H1 (cell line): ENCODE data around the gene EIF4E2. TPM values are rescaled to one million over a fixed set of nuclear protein-coding genes. Genes with fewer than 3 reads are reported as not detected.

Experiments
- CTCF ChIA-PET: fragments of 300-600 bp; sonication (Branson Sonifier 250); formaldehyde crosslinking; loops from one replicate; lab custom pipeline; 2021; ENCODE audit not compliant: partially characterized antibody; lab: Charles Lee
- POLR2A ChIA-PET: fragments of 300-600 bp; sonication (Branson Sonifier 250); formaldehyde crosslinking; loops from one replicate; lab custom pipeline; 2021; ENCODE audit warnings: inconsistent platforms; ENCODE audit not compliant: partially characterized antibody; lab: Charles Lee
- DNase-seq, 2 experiments: peaks; one replicate each; pipeline versions ENCODE4 v3.0.0 to v3.0.0-alpha.2; 2010 to 2022; ENCODE audit warnings: low spot score in 2 of 2, low read depth in 1 of 2, mixed read lengths in 1 of 2
- FAIRE-seq: peaks from 2 replicates; lab custom pipeline; 2011; peaks lifted over from hg19 to GRCh38; lab: Jason Lieb, UNC
- H2AFZ ChIP-seq: 2 replicates; pipeline ENCODE4 v1.8.1; 2012; ENCODE audit warnings: low read length, inconsistent platforms
- H2AK5ac ChIP-seq: 2 replicates; pipeline ENCODE4 v1.6.1; 2013; ENCODE audit warnings: low read depth, low read length
- H2BK120ac ChIP-seq: replicated peaks from 2 replicates; pipeline ENCODE3; 2013; ENCODE audit warnings: low read depth, low read length, inconsistent platforms
- H2BK12ac ChIP-seq: 2 replicates; pipeline ENCODE4 v1.6.1; 2013; ENCODE audit warnings: low read depth, low read length
- H2BK15ac ChIP-seq: 2 replicates; pipeline ENCODE4 v1.6.1; 2013; ENCODE audit warnings: low read length
- H2BK20ac ChIP-seq: 2 replicates; pipeline ENCODE4 v1.6.1; 2013; ENCODE audit warnings: low read length
- H2BK5ac ChIP-seq: 2 replicates; pipeline ENCODE4 v1.6.1; 2013; ENCODE audit warnings: low read depth, low read length
- H3K14ac ChIP-seq: 2 replicates; pipeline ENCODE4 v1.6.1; 2013; ENCODE audit warnings: inconsistent platforms; ENCODE audit not compliant: insufficient read length
- H3K18ac ChIP-seq: 2 replicates; pipeline ENCODE4 v1.6.1; 2013; ENCODE audit warnings: low read length; ENCODE audit errors: extremely low read depth
- H3K23ac ChIP-seq: 2 replicates; pipeline ENCODE4 v1.6.1; 2013; ENCODE audit warnings: inconsistent platforms; ENCODE audit not compliant: insufficient read length
- H3K23me2 ChIP-seq: 2 replicates; pipeline ENCODE4 v1.6.1; 2013; ENCODE audit warnings: low read depth, low read length
- H3K27ac ChIP-seq: 2 replicates; pipeline ENCODE4 v1.6.1; 2011; ENCODE audit warnings: low read depth, low read length, inconsistent platforms
- H3K27me3 ChIP-seq, 4 experiments: replicated peaks in 1 of 4; 1 replicate in 1 of 4; 2 replicates in 3 of 4; pipeline versions ENCODE4 v1.6.1 to v1.8.1; 2011 to 2013; ENCODE audit warnings: low read length in 3 of 4, mild to moderate bottlenecking in 3 of 4, inconsistent platforms in 2 of 4, mixed read lengths in 2 of 4, moderate library complexity in 1 of 4; ENCODE audit not compliant: control insufficient read depth in 3 of 4, insufficient read depth in 3 of 4; ENCODE audit errors: extremely low read depth in 1 of 4
- H3K36me3 ChIP-seq, 4 experiments: 2 replicates each; pipeline versions ENCODE4 v1.6.1 to v1.8.1; 2011 to 2013; ENCODE audit warnings: mild to moderate bottlenecking in 4 of 4, low read length in 3 of 4, moderate library complexity in 2 of 4, control low read depth in 1 of 4, inconsistent platforms in 1 of 4; ENCODE audit not compliant: insufficient read depth in 4 of 4, control insufficient read depth in 2 of 4
- H3K4ac ChIP-seq: replicated peaks from 2 replicates; pipeline ENCODE3; 2013; ENCODE audit warnings: low read length, low read depth, mixed read lengths, inconsistent platforms; ENCODE audit not compliant: insufficient read length
- H3K4me1 ChIP-seq, 4 experiments: replicated peaks in 1 of 4; 1 replicate in 1 of 4; 2 replicates in 3 of 4; pipeline versions ENCODE4 v1.6.1 to v1.8.1; 2011 to 2013; ENCODE audit warnings: low read length in 3 of 4, inconsistent platforms in 2 of 4, mixed read lengths in 1 of 4; ENCODE audit not compliant: insufficient read depth in 4 of 4, control insufficient read depth in 3 of 4
- H3K4me2 ChIP-seq, 2 experiments: 2 replicates each; pipeline versions ENCODE4 v1.6.1 to v1.8.1; 2011 to 2013; ENCODE audit warnings: low read depth in 2 of 2, low read length in 2 of 2, control low read depth in 1 of 2, inconsistent platforms in 1 of 2, mild to moderate bottlenecking in 1 of 2; ENCODE audit not compliant: insufficient read depth in 1 of 2
- H3K4me3 ChIP-seq, 4 experiments: fragments of 200-600, 300-600 bp in 1 of 4; sonication (generic), shearing (Covaris generic), sonication (Bioruptor Twin) in 1 of 4; 2 replicates each; pipeline versions ENCODE4 v1.5.1 to v1.8.1; 2011 to 2016; ENCODE audit warnings: low read length in 4 of 4, low read depth in 3 of 4, control low read depth in 2 of 4, inconsistent platforms in 2 of 4, mild to moderate bottlenecking in 2 of 4, mixed read lengths in 1 of 4, moderate library complexity in 1 of 4; ENCODE audit not compliant: insufficient read depth in 2 of 4; ENCODE audit errors: extremely low read depth in 1 of 4
- H3K56ac ChIP-seq: replicated peaks from 2 replicates; pipeline ENCODE3; 2013; ENCODE audit warnings: low read depth, mild to moderate bottlenecking, mixed read lengths, low read length, inconsistent platforms; ENCODE audit not compliant: insufficient read length
- H3K79me1 ChIP-seq: 2 replicates; pipeline ENCODE4 v1.6.1; 2013; ENCODE audit warnings: low read depth, low read length, control low read depth
- H3K79me2 ChIP-seq, 2 experiments: 2 replicates each; pipeline versions ENCODE4 v1.6.1 to v1.8.1; 2012 to 2013; ENCODE audit warnings: low read length in 2 of 2, mild to moderate bottlenecking in 2 of 2, inconsistent platforms in 1 of 2; ENCODE audit not compliant: insufficient read depth in 2 of 2, control insufficient read depth in 1 of 2
- H3K9ac ChIP-seq, 4 experiments: replicated peaks in 1 of 4; 1 replicate in 1 of 4; 2 replicates in 3 of 4; pipeline versions ENCODE4 v1.6.1 to v1.8.1; 2011 to 2013; ENCODE audit warnings: low read depth in 3 of 4, low read length in 3 of 4, control low read depth in 2 of 4, mild to moderate bottlenecking in 2 of 4, moderate library complexity in 2 of 4, inconsistent platforms in 1 of 4; ENCODE audit errors: extremely low read depth in 1 of 4
- H3K9me3 ChIP-seq, 2 experiments: 2 replicates each; pipeline versions ENCODE4 v1.6.1 to v1.8.1; 2012 to 2013; ENCODE audit warnings: mild to moderate bottlenecking in 2 of 2, moderate library complexity in 2 of 2, control low read depth in 1 of 2, inconsistent platforms in 1 of 2, low read depth in 1 of 2, low read length in 1 of 2, mixed read lengths in 1 of 2; ENCODE audit not compliant: insufficient read depth in 2 of 2
- H4K20me1 ChIP-seq, 2 experiments: replicated peaks in 1 of 2; 2 replicates each; pipeline versions ENCODE3 to v1.8.1; 2011 to 2013; ENCODE audit warnings: inconsistent platforms in 2 of 2, low read length in 2 of 2, mild to moderate bottlenecking in 1 of 2; ENCODE audit not compliant: insufficient read depth in 2 of 2, control insufficient read depth in 1 of 2
- H4K5ac ChIP-seq: 2 replicates; pipeline ENCODE4 v1.6.1; 2013; ENCODE audit warnings: low read length, low read depth, mixed read lengths, inconsistent platforms; ENCODE audit not compliant: insufficient read length
- H4K8ac ChIP-seq: 2 replicates; pipeline ENCODE4 v1.8.0; 2013; ENCODE audit warnings: mild to moderate bottlenecking, moderate library complexity, low read length, inconsistent platforms; ENCODE audit not compliant: insufficient read depth; ENCODE audit errors: extremely low read depth
- H4K91ac ChIP-seq: replicated peaks from 2 replicates; pipeline ENCODE3; 2013; ENCODE audit warnings: low read length, mixed read lengths, inconsistent platforms; ENCODE audit not compliant: insufficient read length
- BCL11A ChIP-seq, 2 experiments: IDR thresholded peaks; one replicate each; pipeline ENCODE4 v1.6.1; 2011; ENCODE audit warnings: low read depth in 2 of 2, low read length in 2 of 2, mild to moderate bottlenecking in 2 of 2
- CHD2 ChIP-seq: IDR thresholded peaks from 2 replicates; pipeline ENCODE4 v1.6.1; 2012; ENCODE audit warnings: low read length, improper control_type of control experiment
- HDAC6 ChIP-seq: IDR thresholded peaks from one replicate; pipeline ENCODE4 v1.7.1; 2012; ENCODE audit warnings: low read depth, mild to moderate bottlenecking, inconsistent platforms, low read length, moderate library complexity
- NANOG ChIP-seq: IDR thresholded peaks from 2 replicates; pipeline ENCODE4 v1.6.1; 2011; ENCODE audit warnings: low read length, low read depth, mild to moderate bottlenecking, inconsistent platforms; ENCODE audit not compliant: insufficient read depth, poor library complexity, severe bottlenecking
- SIN3A ChIP-seq, 2 experiments: IDR thresholded peaks in 1 of 2; conservative IDR thresholded peaks in 1 of 2; 2 replicates each; pipeline ENCODE4 v1.6.1; 2011 to 2012; ENCODE audit warnings: low read length in 2 of 2, improper control_type of control experiment in 1 of 2, low read depth in 1 of 2, mild to moderate bottlenecking in 1 of 2
- SIRT6 ChIP-seq: IDR thresholded peaks from one replicate; pipeline ENCODE4 v1.7.1; 2012; ENCODE audit warnings: low read length, inconsistent platforms
- TEAD4 ChIP-seq: IDR thresholded peaks from 2 replicates; pipeline ENCODE4 v1.6.1; 2012; ENCODE audit warnings: low read depth, low read length, inconsistent platforms, mixed read lengths
- YY1 ChIP-seq: IDR thresholded peaks from 2 replicates; pipeline ENCODE4 v1.6.1; 2011; ENCODE audit warnings: low read depth, mild to moderate bottlenecking, low read length
- WGBS, 2 experiments: shearing (Covaris generic) in 1 of 2; methylation state at CpG; one replicate each; pipeline versions ENCODE4 v1.1.6 to v1.1.7; 2013 to 2015; ENCODE audit warnings: low lambda C conversion rate in 2 of 2, mixed read lengths in 2 of 2, inconsistent platforms in 1 of 2, low coverage in 1 of 2, missing lambda C conversion rate in 1 of 2; ENCODE audit not compliant: insufficient replicate concordance in 2 of 2, insufficient coverage in 1 of 2, insufficient read length in 1 of 2; ENCODE audit errors: extremely low coverage in 1 of 2, missing lambda C conversion rate in 1 of 2; 5-methylcytosine and 5-hydroxymethylcytosine counted together
- polyA plus RNA-seq, 7 experiments: library from polyadenylated mRNA; depleted of rRNA in 3 of 7; stranded (reverse) in 5 of 7; unstranded in 2 of 7; fragments of >200 nt in 5 of 7; fragments of 200-250 nt in 2 of 7; gene quantifications; 1 replicate in 5 of 7; 2 replicates in 1 of 7; 4 replicates in 1 of 7; pipeline versions ENCODE4 v1.2.1 to v1.2.3, GENCODE V29; 2011 to 2013; ENCODE audit warnings: missing spikeins in 2 of 7, mixed read lengths in 2 of 7
- total RNA-seq: library from RNA; stranded (reverse); fragmentation: NEBNext Ultra II Directional; extraction: Animal tissue kit (Norgen Biotek cat#: 25700); gene quantifications from 2 replicates; pipeline ENCODE4 v1.2.1, GENCODE V29; 2021
- TF ChIP-seq, protein P1 (sequence below): IDR thresholded peaks from 2 replicates; pipeline ENCODE4 v1.6.1; 2012; ENCODE audit warnings: inconsistent platforms
- TF ChIP-seq, protein P2 (sequence below): IDR thresholded peaks from 2 replicates; pipeline ENCODE4 v1.6.1; 2012; ENCODE audit warnings: low read length, inconsistent platforms
- TF ChIP-seq, protein P3 (sequence below): IDR thresholded peaks from 2 replicates; pipeline ENCODE4 v1.6.1; 2011; ENCODE audit warnings: low read length, improper control_type of control experiment

Gene EIF4E2
- total and polyA plus RNA-seq, 2 of the 8 experiments (the other 6 are each of a cell fraction or from before 2014, with no cell fraction given), result 39.4 to 114 TPM

DNA sequence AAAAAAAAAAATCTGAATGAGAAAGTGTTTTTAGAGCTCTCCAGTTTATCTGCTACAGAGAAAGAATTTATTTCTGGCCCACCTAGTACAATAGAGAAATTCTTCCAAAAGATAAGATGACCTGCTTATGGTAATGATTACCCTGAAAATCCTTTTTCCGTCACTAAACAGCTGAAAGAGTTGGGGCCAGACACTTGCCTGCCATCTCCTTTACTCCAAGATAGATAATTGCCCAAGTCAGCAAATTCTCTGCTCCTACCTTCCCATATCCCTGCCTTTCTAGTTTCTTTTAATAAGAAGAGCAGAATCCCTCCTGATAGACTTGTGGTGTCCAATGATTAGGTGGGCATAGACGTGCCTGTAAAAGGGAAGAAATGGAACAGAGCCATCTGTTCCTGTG lies 28.1 kb downstream of the EIF4E2 start:
- WGBS, 2 experiments, result 86% methylated on average over 2 of the region's 2 CpGs; no CpG with 5 or more reads in 1 of the 2 experiments
- no peak overlapping the region for H4K8ac ChIP-seq
- no peak overlapping the region for H2AK5ac ChIP-seq
- H2AFZ ChIP-seq, result no peak overlapping the region
- H2BK5ac ChIP-seq, result no peak overlapping the region
- no peak overlapping the region for H2BK15ac ChIP-seq
- H3K56ac ChIP-seq, result no peak overlapping the region
- no peak for FAIRE-seq
- H4K5ac ChIP-seq, result no peak overlapping the region
- no peaks in the 10 kb centered on the region for H3K9me3 ChIP-seq
- no peak overlapping the region for H2BK12ac ChIP-seq
- no peak overlapping the region for H3K18ac ChIP-seq
- H2BK120ac ChIP-seq, result no peak overlapping the region
- H3K27ac ChIP-seq, result no peak overlapping the region
- no peak overlapping the region for H3K4me2 ChIP-seq
- H3K4ac ChIP-seq, result no peak overlapping the region
- H3K4me1 ChIP-seq, result no peaks in the 10 kb centered on the region
- no peak overlapping the region for H2BK20ac ChIP-seq
- peaks cover 2 to 33% (median 10%) of the 10 kb centered on the region in 4 experiments; a peak in 7 of 8 replicates for H3K36me3 ChIP-seq
- H3K4me3 ChIP-seq, result no peak overlapping the region
- no peaks in the 10 kb centered on the region for H3K23me2 ChIP-seq
- DNase-seq, result no peak
- no peak overlapping the region for H3K9ac ChIP-seq
- no peaks in the 10 kb centered on the region for H4K20me1 ChIP-seq
- no peak overlapping the region for H3K23ac ChIP-seq
- no peaks in the 10 kb centered on the region for H3K79me1 ChIP-seq
- no peak overlapping the region for H4K91ac ChIP-seq
- ChIA-PET CTCF (interaction anchor here (0.6 to 1.7 kb wide), 2 partner anchors 8 to 33 kb away, joined by 3 to 6 read pairs; no protein-coding TSS in a partner anchor), POLR2A (interaction anchor here (1.5 kb wide), 1 partner anchor 28 kb away, joined by 6 read pairs; the partner anchor contains the start of genes EIF4E2 and TIGD1)
- TF ChIP-seq CHD2 (no peak), HDAC6 (no peak), NANOG (no peak), YY1 (no peak), SIRT6 (no peak), TEAD4 (no peak), SIN3A (conservative IDR thresholded peaks at IDR 0.05 in 1 of 2, IDR thresholded peaks at IDR 0.05 in 1 of 2; ENCODE audit: low read depth in 1 of 2, low read length in 2 of 2) (no peak), BCL11A (IDR thresholded peaks at IDR 0.05; ENCODE audit: low read depth in 2 of 2, low read length in 2 of 2) (no peak)
- TF ChIP-seq, protein P1, sequence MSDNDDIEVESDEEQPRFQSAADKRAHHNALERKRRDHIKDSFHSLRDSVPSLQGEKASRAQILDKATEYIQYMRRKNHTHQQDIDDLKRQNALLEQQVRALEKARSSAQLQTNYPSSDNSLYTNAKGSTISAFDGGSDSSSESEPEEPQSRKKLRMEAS, result no peak
- TF ChIP-seq, protein P2, sequence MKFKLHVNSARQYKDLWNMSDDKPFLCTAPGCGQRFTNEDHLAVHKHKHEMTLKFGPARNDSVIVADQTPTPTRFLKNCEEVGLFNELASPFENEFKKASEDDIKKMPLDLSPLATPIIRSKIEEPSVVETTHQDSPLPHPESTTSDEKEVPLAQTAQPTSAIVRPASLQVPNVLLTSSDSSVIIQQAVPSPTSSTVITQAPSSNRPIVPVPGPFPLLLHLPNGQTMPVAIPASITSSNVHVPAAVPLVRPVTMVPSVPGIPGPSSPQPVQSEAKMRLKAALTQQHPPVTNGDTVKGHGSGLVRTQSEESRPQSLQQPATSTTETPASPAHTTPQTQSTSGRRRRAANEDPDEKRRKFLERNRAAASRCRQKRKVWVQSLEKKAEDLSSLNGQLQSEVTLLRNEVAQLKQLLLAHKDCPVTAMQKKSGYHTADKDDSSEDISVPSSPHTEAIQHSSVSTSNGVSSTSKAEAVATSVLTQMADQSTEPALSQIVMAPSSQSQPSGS, result no peak
- TF ChIP-seq, protein P3, sequence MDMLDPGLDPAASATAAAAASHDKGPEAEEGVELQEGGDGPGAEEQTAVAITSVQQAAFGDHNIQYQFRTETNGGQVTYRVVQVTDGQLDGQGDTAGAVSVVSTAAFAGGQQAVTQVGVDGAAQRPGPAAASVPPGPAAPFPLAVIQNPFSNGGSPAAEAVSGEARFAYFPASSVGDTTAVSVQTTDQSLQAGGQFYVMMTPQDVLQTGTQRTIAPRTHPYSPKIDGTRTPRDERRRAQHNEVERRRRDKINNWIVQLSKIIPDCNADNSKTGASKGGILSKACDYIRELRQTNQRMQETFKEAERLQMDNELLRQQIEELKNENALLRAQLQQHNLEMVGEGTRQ, result no peak
- H3K27me3 ChIP-seq, result no peaks in the 10 kb centered on the region
- H3K14ac ChIP-seq, result no peak overlapping the region
- no peaks in the 10 kb centered on the region for H3K79me2 ChIP-seq
